ENCODE results near the gene IFNA16. TPM values are rescaled to one million over a fixed set of nuclear protein-coding genes. Genes with fewer than 3 reads are reported as not detected.
"Not testable (repeated sequence)": the region's sequence is repeated elsewhere in the genome, so short reads cannot be mapped to it uniquely, and the experiment has no call there.

The IFNA16 gene
- total RNA-seq, 2 donors from 2014 or later = not detected

DNA sequence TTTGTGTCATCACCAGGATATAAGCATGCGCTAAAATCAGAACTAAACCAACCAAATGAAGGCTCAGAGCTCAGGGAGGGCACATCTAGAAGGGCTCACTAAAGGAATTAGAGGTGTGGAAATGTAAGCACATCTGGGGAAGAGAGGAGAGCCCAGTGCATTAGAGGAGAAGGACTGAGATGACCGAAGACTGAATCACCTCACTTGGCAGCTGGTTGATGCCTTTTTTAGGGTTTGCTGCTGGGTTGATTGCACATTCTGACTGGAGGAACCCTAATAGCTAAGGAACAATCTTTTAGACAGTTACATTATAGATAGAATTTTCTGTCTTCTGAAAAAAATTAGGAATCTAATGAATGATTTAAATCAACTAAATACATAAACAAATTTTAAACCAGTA, 42.4 kb downstream of the IFNA16 start:
- no peaks in the 10 kb centered on the region for H3K36me3 ChIP-seq (ENCODE audit: control insufficient read depth, insufficient read depth, low read length)
- H3K27me3 ChIP-seq (ENCODE audit: control insufficient read depth, insufficient read depth, low read length, poor library complexity, severe bottlenecking) = peaks cover 8% of the 10 kb centered on the region
- H3K9me3 ChIP-seq (ENCODE audit: control insufficient read depth, low read length) = no peaks in the 10 kb centered on the region
- DNase-seq = no peak
- no peak overlapping the region for H3K4me3 Mint-ChIP-seq
- H3K4me3 ChIP-seq (ENCODE audit: low read length) = no peak overlapping the region
- H3K27ac Mint-ChIP-seq = no peak overlapping the region
- TF ChIP-seq, protein P1, sequence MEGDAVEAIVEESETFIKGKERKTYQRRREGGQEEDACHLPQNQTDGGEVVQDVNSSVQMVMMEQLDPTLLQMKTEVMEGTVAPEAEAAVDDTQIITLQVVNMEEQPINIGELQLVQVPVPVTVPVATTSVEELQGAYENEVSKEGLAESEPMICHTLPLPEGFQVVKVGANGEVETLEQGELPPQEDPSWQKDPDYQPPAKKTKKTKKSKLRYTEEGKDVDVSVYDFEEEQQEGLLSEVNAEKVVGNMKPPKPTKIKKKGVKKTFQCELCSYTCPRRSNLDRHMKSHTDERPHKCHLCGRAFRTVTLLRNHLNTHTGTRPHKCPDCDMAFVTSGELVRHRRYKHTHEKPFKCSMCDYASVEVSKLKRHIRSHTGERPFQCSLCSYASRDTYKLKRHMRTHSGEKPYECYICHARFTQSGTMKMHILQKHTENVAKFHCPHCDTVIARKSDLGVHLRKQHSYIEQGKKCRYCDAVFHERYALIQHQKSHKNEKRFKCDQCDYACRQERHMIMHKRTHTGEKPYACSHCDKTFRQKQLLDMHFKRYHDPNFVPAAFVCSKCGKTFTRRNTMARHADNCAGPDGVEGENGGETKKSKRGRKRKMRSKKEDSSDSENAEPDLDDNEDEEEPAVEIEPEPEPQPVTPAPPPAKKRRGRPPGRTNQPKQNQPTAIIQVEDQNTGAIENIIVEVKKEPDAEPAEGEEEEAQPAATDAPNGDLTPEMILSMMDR (conservative IDR thresholded peaks at IDR 0.05) = no peak
- peaks cover 26% of the 10 kb centered on the region for H3K27me3 Mint-ChIP-seq (ENCODE audit: insufficient read depth)
- 93% methylated on average over 2 of the region's 2 CpGs; no CpG with 5 or more reads in 1 of the 2 experiments for WGBS, 2 experiments (ENCODE audit: insufficient coverage in 1 of 2, insufficient read length in 1 of 2)
- no peaks in the 10 kb centered on the region for H3K4me1 Mint-ChIP-seq
- no peaks in the 10 kb centered on the region for H3K4me1 ChIP-seq (ENCODE audit: control insufficient read depth, insufficient read depth, low read length)
- H3K9ac ChIP-seq (ENCODE audit: extremely low read depth, low read length, poor library complexity, severe bottlenecking) = no peak overlapping the region
- H3K27ac ChIP-seq (ENCODE audit: low read depth, low read length) = no peak overlapping the region
- H3K36me3 Mint-ChIP-seq (ENCODE audit: low read depth) = no peaks in the 10 kb centered on the region
- no peaks in the 10 kb centered on the region for H3K9me3 Mint-ChIP-seq

DNA sequence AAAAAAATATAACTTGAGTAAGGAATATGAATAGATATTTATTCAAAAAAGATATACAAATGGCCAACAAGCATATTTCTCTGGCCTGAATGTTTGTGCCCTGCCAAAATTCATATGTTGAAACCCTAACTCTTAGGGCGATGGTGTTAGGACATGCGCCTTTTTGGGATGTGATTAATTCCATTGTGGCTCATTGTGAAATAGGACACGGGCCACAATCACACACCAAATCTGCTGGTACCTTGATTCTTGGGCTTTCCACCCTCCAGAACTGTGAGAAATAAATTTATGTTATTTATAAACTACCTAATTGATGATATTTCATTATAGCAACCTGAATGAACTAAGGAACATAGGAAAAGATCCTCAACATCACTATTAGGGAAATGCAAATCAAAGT, 45.0 kb downstream of the IFNA16 start:
- H3K9me3 Mint-ChIP-seq = no peaks in the 10 kb centered on the region
- Histone ChIP-seq H3K27me3 (ENCODE audit: control insufficient read depth, insufficient read depth, low read length, poor library complexity, severe bottlenecking) (peaks cover 8% of the 10 kb centered on the region), H3K4me3 (ENCODE audit: low read length) (no peak overlapping the region), H3K27ac (ENCODE audit: low read depth, low read length) (no peak overlapping the region), H3K4me1 (ENCODE audit: control insufficient read depth, insufficient read depth, low read length) (no peaks in the 10 kb centered on the region), H3K36me3 (ENCODE audit: control insufficient read depth, insufficient read depth, low read length) (no peaks in the 10 kb centered on the region), H3K9me3 (ENCODE audit: control insufficient read depth, low read length) (no peaks in the 10 kb centered on the region), H3K9ac (ENCODE audit: extremely low read depth, low read length, poor library complexity, severe bottlenecking) (no peak overlapping the region)
- H3K27me3 Mint-ChIP-seq (ENCODE audit: insufficient read depth) = peaks cover 21% of the 10 kb centered on the region
- H3K4me1 Mint-ChIP-seq = no peaks in the 10 kb centered on the region
- no peak for DNase-seq
- 90 to 100% methylated on average over 2 to 3 of the region's 3 CpGs for WGBS, 2 experiments (ENCODE audit: insufficient coverage in 1 of 2, insufficient read length in 1 of 2)
- TF ChIP-seq, protein P1 (conservative IDR thresholded peaks at IDR 0.05) = no peak
- no peak overlapping the region for H3K4me3 Mint-ChIP-seq
- H3K27ac Mint-ChIP-seq = no peak overlapping the region
- no peaks in the 10 kb centered on the region for H3K36me3 Mint-ChIP-seq (ENCODE audit: low read depth)

DNA sequence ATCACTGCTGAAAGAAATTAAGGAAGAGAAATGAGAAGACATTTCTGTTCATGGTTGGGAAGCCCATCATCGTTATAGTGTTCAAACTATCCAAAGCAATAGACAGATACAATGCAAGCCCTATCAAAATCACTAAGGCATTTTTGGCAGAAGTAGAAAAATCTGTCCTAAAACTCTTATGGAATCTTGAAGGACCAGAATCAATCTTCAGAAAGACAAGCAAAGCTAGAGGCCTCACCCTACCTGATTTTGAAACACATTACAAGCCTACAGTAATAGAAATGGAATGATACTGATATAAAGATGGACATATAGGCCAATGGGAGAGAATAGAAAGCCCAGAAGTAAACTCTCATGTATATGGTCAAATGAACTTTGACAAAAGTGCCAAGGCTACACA, 45.8 kb downstream of the IFNA16 start:
- H3K36me3 ChIP-seq (ENCODE audit: control insufficient read depth, insufficient read depth, low read length) = no peaks in the 10 kb centered on the region
- no peaks in the 10 kb centered on the region for H3K9me3 ChIP-seq (ENCODE audit: control insufficient read depth, low read length)
- Mint-ChIP-seq H3K27me3 (ENCODE audit: insufficient read depth) (peaks cover 18% of the 10 kb centered on the region), H3K9me3 (no peaks in the 10 kb centered on the region), H3K4me1 (no peaks in the 10 kb centered on the region), H3K36me3 (ENCODE audit: low read depth) (no peaks in the 10 kb centered on the region), H3K27ac (no peak overlapping the region), H3K4me3 (no peak overlapping the region)
- H3K27me3 ChIP-seq (ENCODE audit: control insufficient read depth, insufficient read depth, low read length, poor library complexity, severe bottlenecking) = peaks cover 8% of the 10 kb centered on the region
- H3K4me3 ChIP-seq (ENCODE audit: low read length) = no peak overlapping the region
- H3K27ac ChIP-seq (ENCODE audit: low read depth, low read length) = no peak overlapping the region
- no peak for DNase-seq
- H3K4me1 ChIP-seq (ENCODE audit: control insufficient read depth, insufficient read depth, low read length) = no peaks in the 10 kb centered on the region
- WGBS, 2 experiments (ENCODE audit: insufficient coverage in 1 of 2, insufficient read length in 1 of 2) = 67 to 95% methylated on average over 1 of the region's 1 CpG
- H3K9ac ChIP-seq (ENCODE audit: extremely low read depth, low read length, poor library complexity, severe bottlenecking) = no peak overlapping the region
- TF ChIP-seq, protein P1 (conservative IDR thresholded peaks at IDR 0.05) = no peak

DNA sequence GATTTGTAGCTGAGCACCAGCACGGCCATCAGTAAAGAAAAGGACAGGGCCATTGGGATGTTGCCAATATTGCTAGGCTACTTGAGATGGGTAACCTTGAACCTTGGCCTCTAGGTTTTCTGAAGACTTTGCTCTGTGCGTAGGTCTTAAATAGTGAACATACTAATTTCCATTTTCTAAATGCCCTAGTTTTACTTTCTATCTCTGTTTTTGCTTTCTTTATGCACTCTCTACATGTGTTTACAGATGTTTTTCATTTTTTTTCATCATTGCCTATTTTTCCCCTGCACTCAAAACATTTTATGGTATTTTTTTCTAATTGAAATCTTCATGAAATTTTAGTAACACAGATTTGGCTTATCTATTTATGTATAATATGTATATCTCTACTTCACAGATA, 50.6 kb downstream of the IFNA16 start, which contains the start of gene IFNA21:
Gene IFNA21, minus strand, starts transcription at position 101 of the 400 bp plus-strand sequence. Its CDS starts 48 bp downstream, at position 53.
- H3K27ac ChIP-seq (ENCODE audit: low read depth, low read length); H3K4me3 ChIP-seq (ENCODE audit: low read length); H3K4me3 Mint-ChIP-seq; H3K27me3 Mint-ChIP-seq (ENCODE audit: insufficient read depth); H3K9me3 ChIP-seq (ENCODE audit: control insufficient read depth, low read length); H3K27ac Mint-ChIP-seq; H3K9me3 Mint-ChIP-seq; H3K27me3 ChIP-seq (ENCODE audit: control insufficient read depth, insufficient read depth, low read length, poor library complexity, severe bottlenecking); H3K36me3 ChIP-seq (ENCODE audit: control insufficient read depth, insufficient read depth, low read length); DNase-seq; H3K9ac ChIP-seq (ENCODE audit: extremely low read depth, low read length, poor library complexity, severe bottlenecking); H3K4me1 ChIP-seq (ENCODE audit: control insufficient read depth, insufficient read depth, low read length); H3K4me1 Mint-ChIP-seq; H3K36me3 Mint-ChIP-seq (ENCODE audit: low read depth): not testable (repeated sequence)
- WGBS, 2 experiments (ENCODE audit: insufficient coverage in 1 of 2, insufficient read length in 1 of 2) = 91% methylated on average over 2 of the region's 2 CpGs; no CpG with 5 or more reads in 1 of the 2 experiments

Data from endodermal cell (in vitro differentiated cells).